Caco-2 (cell line): ENCODE data around the gene HPCA. TPM values are rescaled to one million over a fixed set of nuclear protein-coding genes. Genes with fewer than 3 reads are reported as not detected.

Experiments used
- BruUV-seq: library from RNA; stranded (reverse); fragments of 400-500 nt; replicated peaks from 2 replicates; lab custom pipeline; 2021; lab: Mats Ljungman, UMichigan
- CTCF ChIA-PET: fragments of 300-600 bp; sonication (Branson Sonifier 250); formaldehyde crosslinking; loops from one replicate; lab custom pipeline; 2022; ENCODE audit warnings: antibody characterized with exemption; lab: Charles Lee
- POLR2A ChIA-PET: fragments of 300-600 bp; sonication (Branson Sonifier 250); formaldehyde crosslinking; loops from one replicate; lab custom pipeline; 2022; ENCODE audit warnings: antibody characterized with exemption; lab: Charles Lee
- DNase-seq, 2 experiments: peaks; one replicate each; pipeline versions ENCODE4 v3.0.0 to v3.0.0-alpha.2; 2020 to 2022
- H3K27me3 ChIP-seq: replicated peaks from 2 replicates; pipeline ENCODE4 v1.6.0; 2011; ENCODE audit warnings: low read length; ENCODE audit not compliant: control insufficient read depth, insufficient read depth
- H3K36me3 ChIP-seq: 2 replicates; pipeline ENCODE4 v1.5.1; 2011; ENCODE audit warnings: low read length; ENCODE audit not compliant: control insufficient read depth, insufficient read depth
- H3K4me1 ChIP-seq: fragments of 250-450 bp; sonication (Bioruptor Pico); 2 replicates; pipeline ENCODE4 v1.5.1; 2020; ENCODE audit warnings: mild to moderate bottlenecking
- H3K4me3 ChIP-seq: 2 replicates; pipeline ENCODE4 v1.5.1; 2011; ENCODE audit warnings: low read depth, mild to moderate bottlenecking, control low read depth, low read length
- H3K9me3 ChIP-seq: fragments of 250-450 bp; sonication (Bioruptor Pico); 2 replicates; pipeline ENCODE4 v1.5.1; 2020; ENCODE audit warnings: mild to moderate bottlenecking, moderate library complexity
- H3K27ac Mint-ChIP-seq: one replicate; pipeline ENCODE4 v1.8.0; 2022; ENCODE audit warnings: mixed read lengths; ENCODE audit not compliant: unreplicated experiment
- H3K27me3 Mint-ChIP-seq: one replicate; pipeline ENCODE4 v1.8.0; 2022; ENCODE audit warnings: mixed read lengths; ENCODE audit not compliant: insufficient read depth, unreplicated experiment
- H3K36me3 Mint-ChIP-seq: one replicate; pipeline ENCODE4 v1.8.0; 2022; ENCODE audit warnings: mild to moderate bottlenecking, mixed read lengths; ENCODE audit not compliant: insufficient read depth, unreplicated experiment
- H3K4me1 Mint-ChIP-seq: one replicate; pipeline ENCODE4 v1.8.0; 2022; ENCODE audit warnings: low read depth, mixed read lengths; ENCODE audit not compliant: unreplicated experiment
- H3K4me3 Mint-ChIP-seq: one replicate; pipeline ENCODE4 v1.8.0; 2022; ENCODE audit warnings: mild to moderate bottlenecking, moderate library complexity, mixed read lengths; ENCODE audit not compliant: unreplicated experiment
- H3K9me3 Mint-ChIP-seq: one replicate; pipeline ENCODE4 v1.8.0; 2022; ENCODE audit warnings: mixed read lengths; ENCODE audit not compliant: unreplicated experiment
- CTCF ChIP-seq, 2 experiments: fragments of 200-600 bp in 1 of 2; IDR thresholded peaks; 1 replicate in 1 of 2; 2 replicates in 1 of 2; pipeline versions ENCODE4 v1.5.1 to v1.8.0; 2011 to 2022; ENCODE audit warnings: antibody characterized with exemption in 1 of 2, control low read depth in 1 of 2, inconsistent platforms in 1 of 2, low read depth in 1 of 2, low read length in 1 of 2, mild to moderate bottlenecking in 1 of 2, moderate library complexity in 1 of 2; ENCODE audit not compliant: insufficient read depth in 1 of 2, severe bottlenecking in 1 of 2, unreplicated experiment in 1 of 2
- intact Hi-C: fragments of 100-400 bp; cut with micrococcal nuclease; formaldehyde crosslinking; loops from one replicate; pipeline ENCODE4 v1.10.0; 2022; ENCODE audit not compliant: unreplicated experiment
- total RNA-seq: library from RNA; stranded (reverse); gene quantifications from 2 replicates; pipeline ENCODE4 v1.2.3, GENCODE V29; 2022

Gene HPCA
- total RNA-seq, 1 experiment from 2014 or later = not detected

GRCh38 chr1:32925403-32926162 is 39.3 kb downstream of the HPCA start:
- Mint-ChIP-seq H3K27ac (peak overlapping the region; percentile 59), H3K27me3 (no peaks in the 10 kb centered on the region), H3K4me1 (peaks cover 28% of the 10 kb centered on the region), H3K4me3 (peak overlapping the region; percentile 62), H3K36me3 (no peaks in the 10 kb centered on the region), H3K9me3 (no peaks in the 10 kb centered on the region)
- no peaks in the 10 kb centered on the region for H3K9me3 ChIP-seq
- no peak for TF ChIP-seq CTCF (IDR thresholded peaks at IDR 0.05; ENCODE audit: insufficient read depth in 1 of 2, low read depth in 1 of 2, low read length in 1 of 2, severe bottlenecking in 1 of 2, unreplicated experiment in 1 of 2)
- ChIA-PET CTCF (interaction anchor here (0.6 to 1.0 kb wide), 4 partner anchors 33 to 129 kb away, joined by 3 to 4 read pairs (median 4); partner anchors contain the start of gene RNF19B), POLR2A (interaction anchor here (0.7 kb wide), 1 partner anchor 11 kb away, joined by 3 read pairs; no protein-coding TSS in a partner anchor)
- intact Hi-C loops = no loop called here
- DNase-seq = no peak
- H3K27me3 ChIP-seq = no peaks in the 10 kb centered on the region
- peaks cover 21% of the 10 kb centered on the region for H3K4me1 ChIP-seq
- BruUV-seq = no TSS peak
- H3K36me3 ChIP-seq = no peaks in the 10 kb centered on the region
- no peak overlapping the region for H3K4me3 ChIP-seq

GRCh38 chr1:32926562-32926961 is 40.3 kb downstream of the HPCA start:
- Mint-ChIP-seq H3K4me1 (peaks cover 28% of the 10 kb centered on the region), H3K4me3 (no peak overlapping the region), H3K27ac (no peak overlapping the region), H3K27me3 (no peaks in the 10 kb centered on the region), H3K36me3 (no peaks in the 10 kb centered on the region), H3K9me3 (no peaks in the 10 kb centered on the region)
- no peaks in the 10 kb centered on the region for H3K36me3 ChIP-seq
- intact Hi-C loops = no loop called here
- no TSS peak for BruUV-seq
- ChIA-PET CTCF (interaction anchor here (0.6 to 1.0 kb wide), 5 partner anchors 38 to 128 kb away, joined by 3 to 6 read pairs (median 4); partner anchors contain the start of gene RNF19B), POLR2A (no interaction called here)
- peaks cover 21% of the 10 kb centered on the region for H3K4me1 ChIP-seq
- H3K4me3 ChIP-seq = no peak overlapping the region
- H3K27me3 ChIP-seq = no peaks in the 10 kb centered on the region
- peak; percentile 14 to 43 for DNase-seq
- H3K9me3 ChIP-seq = no peaks in the 10 kb centered on the region
- no peak for TF ChIP-seq CTCF (IDR thresholded peaks at IDR 0.05; ENCODE audit: insufficient read depth in 1 of 2, low read depth in 1 of 2, low read length in 1 of 2, severe bottlenecking in 1 of 2, unreplicated experiment in 1 of 2)

- POLR2A ChIA-PET = no interaction called here
Measured at GRCh38 chr1:32927441-32927840, 41.1 kb downstream of the HPCA start.

More at GRCh38 chr1:32927441-32927840, 41.1 kb downstream of the HPCA start:
- intact Hi-C loops = no loop called here
- BruUV-seq = no TSS peak
- CTCF ChIA-PET = no interaction called here
- Histone ChIP-seq H3K9me3 (no peaks in the 10 kb centered on the region), H3K4me3 (no peak overlapping the region), H3K4me1 (peaks cover 21% of the 10 kb centered on the region), H3K36me3 (no peaks in the 10 kb centered on the region), H3K27me3 (no peaks in the 10 kb centered on the region)
- H3K9me3 Mint-ChIP-seq = no peaks in the 10 kb centered on the region
- peaks cover under 1% of the 10 kb centered on the region for H3K36me3 Mint-ChIP-seq
- H3K27me3 Mint-ChIP-seq = no peaks in the 10 kb centered on the region
- H3K4me1 Mint-ChIP-seq = peaks cover 29% of the 10 kb centered on the region
- DNase-seq = no peak
- H3K27ac Mint-ChIP-seq = no peak overlapping the region
- H3K4me3 Mint-ChIP-seq = no peak overlapping the region
- no peak for TF ChIP-seq CTCF (IDR thresholded peaks at IDR 0.05; ENCODE audit: insufficient read depth in 1 of 2, low read depth in 1 of 2, low read length in 1 of 2, severe bottlenecking in 1 of 2, unreplicated experiment in 1 of 2)
